ENCODE measurements around the gene MTRFR.

The MTRFR gene

GRCh38 chr12:123261196-123261595 lies 28.0 kb downstream of the MTRFR start:
- no peak for DNase-seq (ENCODE audit: low read depth)

GRCh38 chr12:123263196-123263817 lies 30.1 kb downstream of the MTRFR start:
- H3K4me3 ChIP-seq (ENCODE audit: low read depth, low read length): no peak overlapping the region
- DNase-seq (ENCODE audit: low read depth): peak; percentile 26
- TF ChIP-seq CTCF (conservative IDR thresholded peaks at IDR 0.05; ENCODE audit: low read depth, low read length): no peak

More at GRCh38 chr12:123261196-123261595, 28.0 kb downstream of the MTRFR start:
- H3K4me3 ChIP-seq (ENCODE audit: low read depth, low read length): no peak overlapping the region
- no peak for TF ChIP-seq CTCF (conservative IDR thresholded peaks at IDR 0.05; ENCODE audit: low read depth, low read length)

- H3K4me3 ChIP-seq (ENCODE audit: low read depth, low read length): no peak overlapping the region
These were observed 31.4 kb downstream of the MTRFR start for GRCh38 chr12:123264642-123265041.

GRCh38 chr12:123265851-123266678 lies 32.8 kb downstream of the MTRFR start:
- H3K4me3 ChIP-seq (ENCODE audit: low read depth, low read length): no peak overlapping the region
- TF ChIP-seq CTCF (conservative IDR thresholded peaks at IDR 0.05; ENCODE audit: low read depth, low read length): no peak

More at GRCh38 chr12:123264642-123265041, 31.4 kb downstream of the MTRFR start:
- peak; percentile 37 for TF ChIP-seq CTCF (conservative IDR thresholded peaks at IDR 0.05; ENCODE audit: low read depth, low read length)
- no peak for DNase-seq (ENCODE audit: low read depth)

GRCh38 chr12:123266679-123267277 lies 33.5 kb downstream of the MTRFR start:
- no peak for DNase-seq (ENCODE audit: low read depth)
- H3K4me3 ChIP-seq (ENCODE audit: low read depth, low read length): no peak overlapping the region
- TF ChIP-seq CTCF (conservative IDR thresholded peaks at IDR 0.05; ENCODE audit: low read depth, low read length): no peak

More at GRCh38 chr12:123265851-123266678, 32.8 kb downstream of the MTRFR start:
- no peak for DNase-seq (ENCODE audit: low read depth)

- H3K4me3 ChIP-seq (ENCODE audit: low read depth, low read length): no peak overlapping the region
- no peak for DNase-seq (ENCODE audit: low read depth)
- no peak for TF ChIP-seq CTCF (conservative IDR thresholded peaks at IDR 0.05; ENCODE audit: low read depth, low read length)
These were observed 34.2 kb downstream of the MTRFR start for GRCh38 chr12:123267335-123267920.

Data from choroid plexus epithelial cell (primary cell).